Thyroid gland (tissue), 4 donors: Measurements from ENCODE around the gene TXNDC2.

Source experiments
- CTCF ChIP-seq, 6 experiments: fragments of 200-600 bp in 3 of 6; fragments of 450-650 bp in 3 of 6; sonication (generic) in 3 of 6; IDR thresholded peaks; one replicate each; pipeline ENCODE4 v1.5.1; 2016 to 2019; ENCODE audit warnings: antibody characterized with exemption in 6 of 6, mild to moderate bottlenecking in 2 of 6, inconsistent platforms in 1 of 6, moderate library complexity in 1 of 6
- POLR2A ChIP-seq, 2 donors: fragments of 450-650 bp; IDR thresholded peaks; one replicate each; pipeline ENCODE4 v1.6.1; 2017; ENCODE audit warnings: antibody characterized with exemption in 2 of 2, mild to moderate bottlenecking in 2 of 2, moderate library complexity in 1 of 2

DNA sequence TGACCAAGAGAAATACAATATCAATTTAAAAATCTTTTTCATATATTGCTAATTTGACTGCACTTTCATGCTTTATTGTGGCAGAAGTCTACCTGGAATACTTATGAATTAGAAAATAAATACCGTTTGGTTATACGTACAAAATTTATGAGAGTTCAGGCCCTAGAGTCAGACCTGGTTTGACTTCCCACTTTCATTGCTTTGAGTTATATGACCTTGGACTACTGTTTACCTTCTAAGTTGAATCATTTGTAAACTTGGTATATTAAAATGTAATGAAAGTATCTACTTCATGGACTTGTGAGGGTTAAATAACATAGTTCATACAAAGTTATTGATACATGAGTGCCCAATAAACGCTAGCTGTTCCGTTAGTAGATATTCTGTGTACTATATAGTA, 40.0 kb downstream of the TXNDC2 start:
- TF ChIP-seq CTCF (IDR thresholded peaks at IDR 0.05) (no peak), POLR2A (IDR thresholded peaks at IDR 0.05) (no peak)
